Activated naive CD4-positive, alpha-beta T cell treated with Interleukin-2 at 50 U/mL for 16 hours (primary cell): ENCODE measurements around the gene POU4F2.
"Not testable (repeated sequence)": the region's sequence is repeated elsewhere in the genome, so short reads cannot be mapped to it uniquely, and the experiment has no call there.

Experiments used
- DNase-seq: peaks from one replicate; pipeline ENCODE4 v3.0.0-alpha.2; 2020

The POU4F2 gene

GRCh38 chr4:146655521-146655856, 16.8 kb downstream of the POU4F2 start:
- DNase-seq = no peak

GRCh38 chr4:146661367-146661766, 22.7 kb downstream of the POU4F2 start:
- DNase-seq = no peak

GRCh38 chr4:146663968-146664311, 25.2 kb downstream of the POU4F2 start:
- DNase-seq = not testable (repeated sequence)

GRCh38 chr4:146674829-146675570, 36.3 kb downstream of the POU4F2 start:
- no peak for DNase-seq
